IMR-90 (cell line): ENCODE data around the gene GRIN2A. TPM values are rescaled to one million over a fixed set of nuclear protein-coding genes. Genes with fewer than 3 reads are reported as not detected.

Experiments used
- ATAC-seq: fragments of 200-7000 bp; cut with Tn5 transposase; 2 replicates; pipeline ENCODE4 v1.9.1; 2020; ENCODE audit warnings: low read depth, mild to moderate bottlenecking, moderate library complexity
- BruUV-seq: library from RNA; stranded (reverse); fragments of 400-500 nt; replicated peaks from 2 replicates; lab custom pipeline; 2021; lab: Mats Ljungman, UMichigan
- CTCF ChIA-PET: fragments of 300-600 bp; formaldehyde crosslinking; extraction: SDS; loops from one replicate; lab custom pipeline; 2021; ENCODE audit warnings: antibody characterized with exemption; lab: Yijun Ruan, JAX
- POLR2A ChIA-PET: fragments of 300-600 bp; sonication (Branson Sonifier 250); formaldehyde crosslinking; loops from one replicate; lab custom pipeline; 2022; ENCODE audit warnings: antibody characterized with exemption; ENCODE audit not compliant: unreplicated experiment; lab: Charles Lee
- DNase-seq: peaks from one replicate; pipeline ENCODE4 v3.0.0; 2013
- H2AFZ ChIP-seq: replicated peaks from 2 replicates; pipeline ENCODE3; 2013; ENCODE audit warnings: low read length, mild to moderate bottlenecking; ENCODE audit not compliant: poor library complexity
- H2AK5ac ChIP-seq: 2 replicates; pipeline ENCODE4 v1.6.1; 2013; ENCODE audit warnings: low read depth, low read length, inconsistent platforms
- H2AK9ac ChIP-seq: replicated peaks from 2 replicates; pipeline ENCODE3; 2013; ENCODE audit warnings: mild to moderate bottlenecking, low read depth, low read length, moderate library complexity; ENCODE audit not compliant: poor library complexity
- H2BK120ac ChIP-seq: 2 replicates; pipeline ENCODE4 v1.6.1; 2013; ENCODE audit warnings: low read depth, low read length, inconsistent platforms
- H2BK15ac ChIP-seq: 3 replicates; pipeline ENCODE4 v1.6.1; 2013; ENCODE audit warnings: low read depth, low read length, inconsistent platforms
- H2BK20ac ChIP-seq: 2 replicates; pipeline ENCODE4 v1.6.1; 2013; ENCODE audit warnings: low read depth, mild to moderate bottlenecking, inconsistent platforms, low read length, moderate library complexity
- H2BK5ac ChIP-seq: 2 replicates; pipeline ENCODE4 v1.6.1; 2013; ENCODE audit warnings: mild to moderate bottlenecking, low read depth, low read length, inconsistent platforms; ENCODE audit not compliant: poor library complexity, severe bottlenecking
- H3K14ac ChIP-seq: replicated peaks from 2 replicates; pipeline ENCODE4 v1.6.1; 2013; ENCODE audit warnings: low read depth, low read length, inconsistent platforms
- H3K18ac ChIP-seq: 2 replicates; pipeline ENCODE4 v1.6.1; 2013; ENCODE audit warnings: low read depth, low read length, control low read depth
- H3K23ac ChIP-seq: 2 replicates; pipeline ENCODE4 v1.6.1; 2013; ENCODE audit warnings: low read depth, low read length, inconsistent platforms
- H3K27ac ChIP-seq: 2 replicates; pipeline ENCODE4 v1.5.1; 2013; ENCODE audit warnings: mild to moderate bottlenecking, control low read depth, low read length; ENCODE audit not compliant: insufficient read depth
- H3K27me3 ChIP-seq: 2 replicates; pipeline ENCODE4 v1.6.1; 2013; ENCODE audit warnings: low read length; ENCODE audit not compliant: control insufficient read depth, insufficient read depth
- H3K36me3 ChIP-seq: 2 replicates; pipeline ENCODE4 v1.6.1; 2013; ENCODE audit warnings: low read length, mixed read lengths; ENCODE audit not compliant: control insufficient read depth, insufficient read depth
- H3K4ac ChIP-seq: 2 replicates; pipeline ENCODE4 v1.6.1; 2013; ENCODE audit warnings: low read depth, low read length, inconsistent platforms
- H3K4me1 ChIP-seq: 2 replicates; pipeline ENCODE4 v1.6.1; 2013; ENCODE audit warnings: low read length, mixed read lengths; ENCODE audit not compliant: control insufficient read depth, insufficient read depth
- H3K4me2 ChIP-seq: 2 replicates; pipeline ENCODE4 v1.6.1; 2013; ENCODE audit warnings: low read depth, mild to moderate bottlenecking, control low read depth, low read length, moderate library complexity
- H3K4me3 ChIP-seq: 2 replicates; pipeline ENCODE4 v1.5.1; 2013; ENCODE audit warnings: low read depth, mild to moderate bottlenecking, control low read depth, low read length, moderate library complexity; ENCODE audit not compliant: insufficient read depth
- H3K56ac ChIP-seq: 2 replicates; pipeline ENCODE4 v1.6.1; 2013; ENCODE audit warnings: low read length, inconsistent platforms; ENCODE audit not compliant: insufficient read depth; ENCODE audit errors: extremely low read depth
- H3K79me1 ChIP-seq, 2 experiments: 2 replicates each; pipeline ENCODE4 v1.6.1; 2013; ENCODE audit warnings: low read length in 2 of 2, inconsistent platforms in 1 of 2, low read depth in 1 of 2
- H3K9ac ChIP-seq: 2 replicates; pipeline ENCODE4 v1.6.1; 2013; ENCODE audit warnings: low read depth, low read length, control low read depth
- H3K9me1 ChIP-seq: 2 replicates; pipeline ENCODE4 v1.6.1; 2013; ENCODE audit warnings: low read length, inconsistent platforms; ENCODE audit not compliant: insufficient read depth
- H3K9me3 ChIP-seq: 2 replicates; pipeline ENCODE4 v1.6.1; 2013; ENCODE audit warnings: low read length; ENCODE audit not compliant: control insufficient read depth, insufficient read depth
- H4K20me1 ChIP-seq: 2 replicates; pipeline ENCODE4 v1.6.1; 2013; ENCODE audit warnings: low read length, inconsistent platforms; ENCODE audit not compliant: insufficient read depth
- H4K5ac ChIP-seq: 2 replicates; pipeline ENCODE4 v1.6.1; 2013; ENCODE audit warnings: mild to moderate bottlenecking, low read depth, low read length, control low read depth
- H4K8ac ChIP-seq, 2 experiments: 2 replicates each; pipeline ENCODE4 v1.6.1; 2013; ENCODE audit warnings: low read depth in 2 of 2, low read length in 2 of 2, control low read depth in 1 of 2, inconsistent platforms in 1 of 2
- H4K91ac ChIP-seq: 2 replicates; pipeline ENCODE4 v1.6.1; 2013; ENCODE audit warnings: low read depth, low read length, inconsistent platforms; ENCODE audit not compliant: insufficient read depth
- BHLHE40 ChIP-seq: fragments of 150-350 bp; IDR thresholded peaks from 2 replicates; pipeline ENCODE4 v1.6.1; 2016; ENCODE audit warnings: mild to moderate bottlenecking, low read depth, low read length
- CEBPB ChIP-seq: IDR thresholded peaks from 2 replicates; pipeline ENCODE4 v1.6.1; 2012; ENCODE audit warnings: low read depth, low read length, improper control_type of control experiment
- CHD1 ChIP-seq: IDR thresholded peaks from 2 replicates; pipeline ENCODE4 v1.6.1; 2012; ENCODE audit warnings: low read depth, low read length, improper control_type of control experiment
- MAFK ChIP-seq: IDR thresholded peaks from 2 replicates; pipeline ENCODE4 v1.6.1; 2012; ENCODE audit warnings: low read depth, low read length, improper control_type of control experiment
- MXI1 ChIP-seq: IDR thresholded peaks from 2 replicates; pipeline ENCODE4 v1.6.1; 2012; ENCODE audit warnings: low read depth, mild to moderate bottlenecking, low read length, moderate library complexity, borderline replicate concordance
- POLR2A ChIP-seq: IDR thresholded peaks from 2 replicates; pipeline ENCODE4 v1.6.1; 2012; ENCODE audit warnings: mild to moderate bottlenecking, low read depth, low read length
- RAD21 ChIP-seq: IDR thresholded peaks from 2 replicates; pipeline ENCODE4 v1.6.1; 2012; ENCODE audit warnings: low read length, improper control_type of control experiment
- SMC3 ChIP-seq: fragments of 150-350 bp; IDR thresholded peaks from 2 replicates; pipeline ENCODE4 v1.6.1; 2016; ENCODE audit warnings: low read depth, mild to moderate bottlenecking, antibody characterized with exemption, low read length, moderate library complexity
- dilution Hi-C: fragments of 300-500 bp; cut with HindIII; formaldehyde crosslinking; loops from one replicate; pipeline ENCODE4 v1.14.3; 2018; ENCODE audit warnings: low sequenced_read_pairs; ENCODE audit not compliant: unreplicated experiment
- in situ Hi-C: fragments of 300-500 bp; cut with MboI; formaldehyde crosslinking; loops from 3 replicates; pipeline ENCODE4 v1.14.3; 2019; ENCODE audit warnings: low sequenced_read_pairs, inconsistent platforms, mixed read lengths
- intact Hi-C: fragments of 100-400 bp; cut with micrococcal nuclease; formaldehyde crosslinking; loops from 2 replicates; pipeline ENCODE4 v1.10.0; 2022
- polyA plus RNA-seq, 3 experiments: library from polyadenylated mRNA; depleted of rRNA; stranded (reverse); fragments of >200 nt; gene quantifications; 2 replicates each; pipeline ENCODE4 v1.2.3, GENCODE V29; 2012; ENCODE audit warnings: low replicate concordance in 1 of 3
- total RNA-seq: library from RNA; depleted of rRNA; stranded (reverse); fragments of >200 nt; gene quantifications from 2 replicates; pipeline ENCODE4 v1.2.3, GENCODE V29; 2012
- TF ChIP-seq, protein P1 (sequence below): fragments of 150-350 bp; IDR thresholded peaks from 2 replicates; pipeline ENCODE4 v1.6.1; 2017; ENCODE audit warnings: mild to moderate bottlenecking, antibody characterized with exemption, low read length, low read depth
- TF ChIP-seq, protein P2 (sequence below): fragments of 150-350 bp; IDR thresholded peaks from 2 replicates; pipeline ENCODE4 v1.6.1; 2016; ENCODE audit warnings: low read depth, mild to moderate bottlenecking, low read length, moderate library complexity, borderline replicate concordance

GRIN2A gene
- total and polyA plus RNA-seq, 2 of the 4 experiments (the other 2 are of a cell fraction), result under 0.01 TPM; not detected in 1

DNA sequence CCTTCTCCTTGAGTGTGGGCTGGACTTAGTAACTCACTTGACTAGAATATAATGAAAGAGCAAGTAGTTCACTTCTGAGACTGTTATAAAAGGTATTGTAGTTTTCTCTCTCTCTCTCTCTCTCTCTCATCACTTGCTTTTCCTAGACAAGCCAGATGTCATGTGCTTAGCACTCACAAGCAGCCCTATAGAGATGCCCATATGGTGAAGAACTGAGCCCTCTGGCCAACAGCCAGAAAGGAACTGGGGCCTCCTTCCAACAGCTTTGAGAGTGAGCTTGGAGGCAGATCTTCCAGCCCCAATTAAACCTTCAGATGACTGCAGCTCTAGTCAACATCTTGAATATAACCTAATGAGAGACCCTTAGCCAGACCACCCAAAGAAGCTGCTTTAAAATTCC lies 440.5 kb downstream of the GRIN2A start:
- Histone ChIP-seq H2AFZ (no peak overlapping the region), H3K23ac (no peak overlapping the region), H3K14ac (no peak overlapping the region), H3K79me1 (no peaks in the 10 kb centered on the region), H3K56ac (no peak overlapping the region), H4K91ac (no peak overlapping the region), H4K20me1 (no peaks in the 10 kb centered on the region), H3K27ac (no peak overlapping the region), H2BK120ac (no peak overlapping the region), H2AK5ac (no peak overlapping the region), H3K4me3 (no peak overlapping the region), H2BK15ac (no peak overlapping the region), H3K9me3 (peaks cover 24% of the 10 kb centered on the region), H3K9ac (no peak overlapping the region), H3K4me2 (no peak overlapping the region), H3K4me1 (no peaks in the 10 kb centered on the region), H4K8ac (no peak overlapping the region), H3K36me3 (no peaks in the 10 kb centered on the region), H4K5ac (no peak overlapping the region), H2BK20ac (no peak overlapping the region), H3K9me1 (no peaks in the 10 kb centered on the region), H2BK5ac (no peak overlapping the region), H2AK9ac (no peak overlapping the region), H3K4ac (no peak overlapping the region), H3K27me3 (no peaks in the 10 kb centered on the region), H3K18ac (no peak overlapping the region)
- POLR2A ChIA-PET, result no interaction called here
- intact Hi-C loops, result no loop called here
- in situ Hi-C loops, result no loop called here
- CTCF ChIA-PET, result no interaction called here
- ATAC-seq (no peak), DNase-seq (no peak)
- TF ChIP-seq MXI1 (no peak), MAFK (no peak), BHLHE40 (no peak), POLR2A (no peak), RAD21 (no peak), CEBPB (no peak), SMC3 (no peak), CHD1 (no peak)
- TF ChIP-seq, protein P1, sequence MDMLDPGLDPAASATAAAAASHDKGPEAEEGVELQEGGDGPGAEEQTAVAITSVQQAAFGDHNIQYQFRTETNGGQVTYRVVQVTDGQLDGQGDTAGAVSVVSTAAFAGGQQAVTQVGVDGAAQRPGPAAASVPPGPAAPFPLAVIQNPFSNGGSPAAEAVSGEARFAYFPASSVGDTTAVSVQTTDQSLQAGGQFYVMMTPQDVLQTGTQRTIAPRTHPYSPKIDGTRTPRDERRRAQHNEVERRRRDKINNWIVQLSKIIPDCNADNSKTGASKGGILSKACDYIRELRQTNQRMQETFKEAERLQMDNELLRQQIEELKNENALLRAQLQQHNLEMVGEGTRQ, result no peak
- TF ChIP-seq, protein P2, sequence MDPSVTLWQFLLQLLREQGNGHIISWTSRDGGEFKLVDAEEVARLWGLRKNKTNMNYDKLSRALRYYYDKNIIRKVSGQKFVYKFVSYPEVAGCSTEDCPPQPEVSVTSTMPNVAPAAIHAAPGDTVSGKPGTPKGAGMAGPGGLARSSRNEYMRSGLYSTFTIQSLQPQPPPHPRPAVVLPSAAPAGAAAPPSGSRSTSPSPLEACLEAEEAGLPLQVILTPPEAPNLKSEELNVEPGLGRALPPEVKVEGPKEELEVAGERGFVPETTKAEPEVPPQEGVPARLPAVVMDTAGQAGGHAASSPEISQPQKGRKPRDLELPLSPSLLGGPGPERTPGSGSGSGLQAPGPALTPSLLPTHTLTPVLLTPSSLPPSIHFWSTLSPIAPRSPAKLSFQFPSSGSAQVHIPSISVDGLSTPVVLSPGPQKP, result no peak
- dilution Hi-C loops, result no loop called here
- no TSS peak for BruUV-seq
